ENCODE measurements around the gene SORL1. TPM values are rescaled to one million over a fixed set of nuclear protein-coding genes. Genes with fewer than 3 reads are reported as not detected.
A peak's percentile ranks its signal among the peaks of the same experiment; 100 is the strongest.
"Not testable (repeated sequence)": the region's sequence is repeated elsewhere in the genome, so short reads cannot be mapped to it uniquely, and the experiment has no call there.

SORL1 gene
- total RNA-seq = 9.8 and 18.2 TPM in 2 replicates
- polyA plus RNA-seq = 6.4 and 17.1 TPM in 2 replicates

- DNase-seq (ENCODE audit: low read depth in 1 of 2, low spot score in 1 of 2) = peak; percentile 38 to 89
- no peaks in the 10 kb centered on the region for H3K36me3 ChIP-seq
- H3K27ac ChIP-seq = no peak within 1 kb of the TSS
- TF ChIP-seq, protein P1, sequence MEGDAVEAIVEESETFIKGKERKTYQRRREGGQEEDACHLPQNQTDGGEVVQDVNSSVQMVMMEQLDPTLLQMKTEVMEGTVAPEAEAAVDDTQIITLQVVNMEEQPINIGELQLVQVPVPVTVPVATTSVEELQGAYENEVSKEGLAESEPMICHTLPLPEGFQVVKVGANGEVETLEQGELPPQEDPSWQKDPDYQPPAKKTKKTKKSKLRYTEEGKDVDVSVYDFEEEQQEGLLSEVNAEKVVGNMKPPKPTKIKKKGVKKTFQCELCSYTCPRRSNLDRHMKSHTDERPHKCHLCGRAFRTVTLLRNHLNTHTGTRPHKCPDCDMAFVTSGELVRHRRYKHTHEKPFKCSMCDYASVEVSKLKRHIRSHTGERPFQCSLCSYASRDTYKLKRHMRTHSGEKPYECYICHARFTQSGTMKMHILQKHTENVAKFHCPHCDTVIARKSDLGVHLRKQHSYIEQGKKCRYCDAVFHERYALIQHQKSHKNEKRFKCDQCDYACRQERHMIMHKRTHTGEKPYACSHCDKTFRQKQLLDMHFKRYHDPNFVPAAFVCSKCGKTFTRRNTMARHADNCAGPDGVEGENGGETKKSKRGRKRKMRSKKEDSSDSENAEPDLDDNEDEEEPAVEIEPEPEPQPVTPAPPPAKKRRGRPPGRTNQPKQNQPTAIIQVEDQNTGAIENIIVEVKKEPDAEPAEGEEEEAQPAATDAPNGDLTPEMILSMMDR (IDR thresholded peaks at IDR 0.05; ENCODE audit: low read depth, low read length) = peak; percentile 45
- H3K4me3 ChIP-seq = peak within 1 kb of the TSS; percentile 52
- no peaks in the 10 kb centered on the region for H3K9me3 ChIP-seq (ENCODE audit: low read depth)
- no peaks in the 10 kb centered on the region for H3K27me3 ChIP-seq
- peaks cover 4% of the 10 kb centered on the region for H3K4me1 ChIP-seq (ENCODE audit: low read depth)
Observed at GRCh38 chr11:121451986-121452608, at the start of gene SORL1. Gene SORL1, plus strand, starts transcription at chr11:121452314. Its CDS starts 18 bp downstream, at chr11:121452332.

DNA sequence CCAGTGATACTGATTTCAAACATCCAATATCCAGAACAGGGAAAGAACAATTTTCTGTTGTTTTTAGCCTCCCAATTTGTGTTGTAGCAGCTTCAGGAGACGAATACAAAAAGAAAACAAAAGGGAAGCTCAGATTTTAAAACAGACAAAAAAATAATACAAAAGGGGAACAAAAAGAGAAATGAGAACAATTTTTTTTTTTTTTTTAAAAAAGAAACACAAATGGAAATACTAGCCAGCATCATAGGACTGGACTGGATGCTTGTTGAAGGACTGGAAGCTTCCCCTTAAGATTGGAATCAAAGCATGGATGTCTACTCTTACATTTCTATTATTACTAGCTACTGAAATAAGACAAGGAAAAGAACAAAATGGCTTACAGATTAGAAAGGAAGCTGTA lies 46.5 kb upstream of the SORL1 start:
- Histone ChIP-seq H3K9me3 (ENCODE audit: low read depth) (no peaks in the 10 kb centered on the region), H3K27ac (no peak overlapping the region), H3K36me3 (no peaks in the 10 kb centered on the region), H3K4me1 (ENCODE audit: low read depth) (peaks cover 4% of the 10 kb centered on the region), H3K27me3 (no peaks in the 10 kb centered on the region), H3K4me3 (no peak overlapping the region)
- TF ChIP-seq, protein P1 (IDR thresholded peaks at IDR 0.05; ENCODE audit: low read depth, low read length) = no peak
- DNase-seq (ENCODE audit: low read depth in 1 of 2, low spot score in 1 of 2) = no peak

- H3K36me3 ChIP-seq = no peaks in the 10 kb centered on the region
- peaks cover 4% of the 10 kb centered on the region for H3K4me1 ChIP-seq (ENCODE audit: low read depth)
- no peaks in the 10 kb centered on the region for H3K9me3 ChIP-seq (ENCODE audit: low read depth)
- no peak for DNase-seq (ENCODE audit: low read depth in 1 of 2, low spot score in 1 of 2)
- H3K27me3 ChIP-seq = no peaks in the 10 kb centered on the region
- H3K4me3 ChIP-seq = no peak overlapping the region
- TF ChIP-seq, protein P1 (IDR thresholded peaks at IDR 0.05; ENCODE audit: low read depth, low read length) = no peak
- H3K27ac ChIP-seq = no peak overlapping the region
Observed at GRCh38 chr11:121406291-121406690, 45.8 kb upstream of the SORL1 start.

GRCh38 chr11:121408830-121409229 lies 43.3 kb upstream of the SORL1 start:
- Histone ChIP-seq H3K9me3 (ENCODE audit: low read depth) (no peaks in the 10 kb centered on the region), H3K4me3 (no peak overlapping the region), H3K27me3 (no peaks in the 10 kb centered on the region), H3K4me1 (ENCODE audit: low read depth) (peaks cover 4% of the 10 kb centered on the region), H3K36me3 (no peaks in the 10 kb centered on the region), H3K27ac (no peak overlapping the region)
- no peak for DNase-seq (ENCODE audit: low read depth in 1 of 2, low spot score in 1 of 2)
- TF ChIP-seq, protein P1 (IDR thresholded peaks at IDR 0.05; ENCODE audit: low read depth, low read length) = no peak

- peaks cover 11% of the 10 kb centered on the region for H3K4me1 ChIP-seq (ENCODE audit: low read depth)
- H3K9me3 ChIP-seq (ENCODE audit: low read depth); H3K4me3 ChIP-seq; H3K27me3 ChIP-seq; DNase-seq (ENCODE audit: low read depth in 1 of 2, low spot score in 1 of 2); H3K27ac ChIP-seq; H3K36me3 ChIP-seq: not testable (repeated sequence)
Observed at GRCh38 chr11:121410041-121410440, 42.1 kb upstream of the SORL1 start.

- not testable (repeated sequence) for H3K27me3 ChIP-seq; H3K36me3 ChIP-seq; DNase-seq (ENCODE audit: low read depth in 1 of 2, low spot score in 1 of 2); H3K9me3 ChIP-seq (ENCODE audit: low read depth); H3K27ac ChIP-seq; H3K4me3 ChIP-seq
- peaks cover 11% of the 10 kb centered on the region for H3K4me1 ChIP-seq (ENCODE audit: low read depth)
Observed at GRCh38 chr11:121411330-121411729, 40.8 kb upstream of the SORL1 start.

Data from cardiac muscle cell (in vitro differentiated cells and primary cell).